K562 (cell line): Measurements from ENCODE around the gene NR2C2AP. TPM values are rescaled to one million over a fixed set of nuclear protein-coding genes. Genes with fewer than 3 reads are reported as not detected.

Experiments used
- ATAC-seq: fragments of 200-7000 bp; cut with Tn5 transposase; 3 replicates; pipeline ENCODE4 v1.9.1; 2020; ENCODE audit warnings: moderate library complexity
- BruUV-seq: library from RNA; stranded (reverse); fragments of 400-500 nt; replicated peaks from 2 replicates; lab custom pipeline; 2021; lab: Mats Ljungman, UMichigan
- CTCF ChIA-PET: fragments of 300-600 bp; formaldehyde crosslinking; extraction: SDS; loops from one replicate; lab custom pipeline; 2021; ENCODE audit warnings: low intra/inter-chr PET ratio; lab: Yijun Ruan, JAX
- POLR2A ChIA-PET: fragments of 300-600, 350-650 bp; sonication (Branson Sonifier 250); formaldehyde crosslinking; extraction: SDS; loops from one replicate; lab custom pipeline; 2021; ENCODE audit warnings: antibody characterized with exemption, inconsistent platforms; lab: Yijun Ruan, JAX
- DNase-seq, 4 experiments: peaks; one replicate each; pipeline versions ENCODE4 v3.0.0 to v3.0.0-alpha.2; 2011 to 2018; ENCODE audit warnings: low spot score in 3 of 4, mixed read lengths in 3 of 4; ENCODE audit errors: extremely low read depth in 1 of 4
- FAIRE-seq: peaks from 2 replicates; lab custom pipeline; 2011; peaks lifted over from hg19 to GRCh38; lab: Jason Lieb, UNC
- H2AFZ ChIP-seq: 2 replicates; pipeline ENCODE4 v1.6.0; 2011; ENCODE audit warnings: low read depth, low read length, control low read depth, inconsistent platforms
- H3K27ac ChIP-seq: fragments of 200-600 bp; 3 replicates; pipeline ENCODE4 v1.8.0; 2011; ENCODE audit warnings: low read depth, mild to moderate bottlenecking, control low read depth, inconsistent platforms, low read length, moderate library complexity, mixed read lengths; ENCODE audit errors: extremely low read depth
- H3K27me3 ChIP-seq, 2 experiments: fragments of 300-600 bp in 1 of 2; 2 replicates in 1 of 2; 3 replicates in 1 of 2; pipeline versions ENCODE4 v1.6.0 to v1.8.0; 2011; ENCODE audit warnings: inconsistent platforms in 2 of 2, low read length in 2 of 2, mild to moderate bottlenecking in 1 of 2, mixed read lengths in 1 of 2, moderate library complexity in 1 of 2; ENCODE audit not compliant: control insufficient read depth in 2 of 2, insufficient read depth in 2 of 2
- H3K36me3 ChIP-seq: fragments of 300-600 bp; 3 replicates; pipeline ENCODE4 v1.8.0; 2011; ENCODE audit warnings: mild to moderate bottlenecking, low read length, inconsistent platforms; ENCODE audit not compliant: control insufficient read depth, insufficient read depth
- H3K4me1 ChIP-seq, 2 experiments: fragments of 200-600 bp in 1 of 2; replicated peaks in 1 of 2; 2 replicates in 1 of 2; 3 replicates in 1 of 2; pipeline versions ENCODE4 v1.5.1 to v1.8.0; 2011; ENCODE audit warnings: inconsistent platforms in 2 of 2, low read length in 2 of 2, mild to moderate bottlenecking in 1 of 2, mixed read lengths in 1 of 2, moderate library complexity in 1 of 2; ENCODE audit not compliant: control insufficient read depth in 2 of 2, insufficient read depth in 2 of 2
- H3K4me2 ChIP-seq: 2 replicates; pipeline ENCODE4 v1.6.1; 2011; ENCODE audit warnings: low read length, control low read depth, inconsistent platforms, mixed read lengths; ENCODE audit not compliant: insufficient read depth
- H3K4me3 ChIP-seq: fragments of 200-600 bp; sonication (generic), shearing (Covaris generic); 2 replicates; pipeline ENCODE4 v1.5.1; 2016; ENCODE audit warnings: control low read depth, inconsistent platforms
- H3K79me2 ChIP-seq: fragments of 200-600 bp; 3 replicates; pipeline ENCODE4 v1.8.0; 2011; ENCODE audit warnings: low read length, inconsistent platforms; ENCODE audit not compliant: control insufficient read depth, insufficient read depth
- H3K9ac ChIP-seq, 2 experiments: 2 replicates each; pipeline versions ENCODE4 v1.6.0 to v1.6.1; 2011; ENCODE audit warnings: low read depth in 2 of 2, low read length in 2 of 2, control low read depth in 1 of 2, inconsistent platforms in 1 of 2, mild to moderate bottlenecking in 1 of 2, mixed read lengths in 1 of 2; ENCODE audit not compliant: insufficient read depth in 1 of 2
- H3K9me1 ChIP-seq: one replicate; pipeline ENCODE4 v1.6.0; 2011; ENCODE audit warnings: inconsistent platforms, mild to moderate bottlenecking, low read length, moderate library complexity; ENCODE audit not compliant: control insufficient read depth, insufficient read depth
- H3K9me3 ChIP-seq: replicated peaks from 2 replicates; pipeline ENCODE4 v1.5.1; 2011; ENCODE audit warnings: low read depth, low read length, inconsistent platforms; ENCODE audit not compliant: control insufficient read depth, insufficient read depth
- H4K20me1 ChIP-seq: replicated peaks from 2 replicates; pipeline ENCODE4 v1.6.1; 2011; ENCODE audit warnings: low read length, inconsistent platforms, mixed read lengths; ENCODE audit not compliant: control insufficient read depth, insufficient read depth
- CBX8 ChIP-seq: fragments of 200-600 bp; sonication (generic); IDR thresholded peaks from 2 replicates; pipeline ENCODE4 v1.6.1; 2012; ENCODE audit warnings: borderline replicate concordance, mixed run types, low read depth, mild to moderate bottlenecking, moderate library complexity, mixed read lengths, low read length, control low read depth, inconsistent platforms; ENCODE audit not compliant: poor library complexity, severe bottlenecking; ENCODE audit errors: extremely low read depth
- CCNT2 ChIP-seq: IDR thresholded peaks from 2 replicates; pipeline ENCODE4 v1.6.1; 2011; ENCODE audit warnings: borderline replicate concordance, low read depth, mild to moderate bottlenecking, moderate library complexity, mixed read lengths, low read length; ENCODE audit not compliant: insufficient read length; ENCODE audit errors: extremely low read depth
- FOXA1 ChIP-seq: fragments of 450-650 bp; IDR thresholded peaks from 2 replicates; pipeline ENCODE4 v1.6.1; 2016; ENCODE audit warnings: mild to moderate bottlenecking, borderline replicate concordance
- FOXP1 ChIP-seq: sonication (generic); formaldehyde crosslinking; IDR thresholded peaks from 2 replicates; pipeline ENCODE4 v1.8.0; 2022; ENCODE audit warnings: mild to moderate bottlenecking, missing genetic modification reagents
- HNRNPL ChIP-seq: fragments of 200-400 bp; formaldehyde crosslinking; IDR thresholded peaks from 2 replicates; pipeline ENCODE4 v1.6.1; 2017; ENCODE audit warnings: low read depth, mild to moderate bottlenecking, low read length
- KLF13 ChIP-seq: fragments of 450-650 bp; IDR thresholded peaks from 2 replicates; pipeline ENCODE4 v1.6.1; 2016; ENCODE audit warnings: missing genetic modification characterization, low read depth, mild to moderate bottlenecking, missing compliant biosample characterization, moderate library complexity, borderline replicate concordance
- PPARD ChIP-seq: fragments of 250-450 bp; sonication (Bioruptor Pico); IDR thresholded peaks from 2 replicates; pipeline ENCODE4 v1.8.0; 2022; ENCODE audit warnings: inconsistent platforms, mild to moderate bottlenecking, moderate library complexity
- ZNF143 ChIP-seq: sonication (generic); formaldehyde crosslinking; IDR thresholded peaks from 2 replicates; pipeline ENCODE4 v1.9.0; 2022; ENCODE audit warnings: mild to moderate bottlenecking, missing genetic modification reagents
- ZNF232 ChIP-seq: sonication (generic); formaldehyde crosslinking; IDR thresholded peaks from 2 replicates; pipeline ENCODE4 v1.8.0; 2022; ENCODE audit warnings: mild to moderate bottlenecking, missing genetic modification reagents
- ZNF696 ChIP-seq: fragments of 250-450 bp; sonication (Bioruptor Pico); conservative IDR thresholded peaks from 2 replicates; pipeline ENCODE4 v1.4.0; 2020; ENCODE audit warnings: mild to moderate bottlenecking, moderate library complexity
- WGBS: fragments of 100-300 bp; shearing (Covaris generic); methylation state at CpG from one replicate; pipeline ENCODE4 v1.1.6; 2016; ENCODE audit warnings: low coverage, mixed read lengths; ENCODE audit not compliant: insufficient coverage; ENCODE audit errors: missing lambda C conversion rate; 5-methylcytosine and 5-hydroxymethylcytosine counted together
- in situ Hi-C: fragments of 300-500 bp; cut with MboI; formaldehyde crosslinking; loops from 4 replicates; pipeline ENCODE4 v1.15.0; 2018; ENCODE audit warnings: inconsistent platforms, mixed read lengths
- intact Hi-C: fragments of 100-400 bp; cut with micrococcal nuclease; formaldehyde crosslinking; loops from 2 replicates; pipeline ENCODE4 v1.14.2; 2022
- polyA plus RNA-seq, 8 experiments: library from polyadenylated mRNA; depleted of rRNA in 4 of 8; stranded (reverse) in 5 of 8; unstranded in 3 of 8; fragments of >200 nt; fragmentation: Nextera tagmentation in 2 of 8; fragmentation: Illumina TruSeq in 1 of 8; extraction: Ambion mirVana in 2 of 8; extraction: Trizol in 1 of 8; gene quantifications; 2 replicates each; pipeline versions ENCODE4 v1.2.1 to v1.2.3, GENCODE V29; 2011 to 2014; ENCODE audit warnings: inconsistent platforms in 1 of 8, missing spikeins in 1 of 8
- total RNA-seq, 7 experiments: library from RNA; depleted of rRNA in 6 of 7; stranded (reverse); fragments of >200 nt in 6 of 7; fragmentation: Illumina TruSeq in 2 of 7; extraction: Trizol in 2 of 7; gene quantifications; 2 replicates each; pipeline versions ENCODE4 v1.2.1 to v1.2.3, GENCODE V29; 2011 to 2021; ENCODE audit warnings: low replicate concordance in 1 of 7

The NR2C2AP gene
- total and polyA plus RNA-seq, 9 of the 15 experiments (the other 6 are each of a cell fraction or from before 2014, with no cell fraction given), result 23.7 to 77.4 (median 32.4) TPM

DNA sequence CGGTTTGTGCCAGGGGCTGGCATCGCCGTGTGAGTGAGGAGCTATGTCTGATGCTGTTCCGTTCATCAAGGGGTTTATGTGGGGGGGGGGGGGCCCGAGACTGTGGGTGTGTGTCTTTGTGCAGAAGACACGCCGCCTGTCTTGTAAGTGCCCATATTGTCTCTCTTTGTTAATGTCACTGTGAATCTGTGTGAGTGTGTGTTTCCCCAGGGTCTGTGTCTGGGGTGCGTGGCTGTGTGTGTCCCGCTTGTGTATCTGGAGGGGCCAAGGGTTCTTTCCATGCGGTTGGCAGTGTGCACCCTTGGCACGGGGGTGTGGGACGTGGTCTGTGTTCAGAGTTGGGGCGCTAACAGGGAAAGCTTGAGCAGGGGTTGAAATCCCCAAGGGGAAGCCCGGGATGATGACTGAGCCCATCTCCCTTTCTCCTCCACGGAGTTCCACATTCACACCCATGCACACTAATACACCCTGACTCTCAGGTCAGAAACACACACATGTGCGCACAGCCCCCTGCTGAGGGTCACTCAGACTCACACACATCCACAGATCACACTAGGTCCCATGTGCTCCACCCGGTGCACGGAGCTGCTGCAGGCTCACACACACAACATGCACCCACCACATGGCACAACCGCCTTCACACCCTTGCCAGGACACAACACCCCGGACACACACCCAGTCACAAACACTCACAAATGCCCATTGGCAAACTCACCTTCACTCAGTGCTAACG, 10.4 kb upstream of the NR2C2AP start:
- Histone ChIP-seq H3K36me3 (no peaks in the 10 kb centered on the region), H3K9me3 (peaks cover 2% of the 10 kb centered on the region), H4K20me1 (no peaks in the 10 kb centered on the region; the same call in 1 of the 2 replicates)
- TF ChIP-seq FOXA1 (no peak), ZNF143 (CRISPR knock-in tag) (no peak), CBX8 (no peak), ZNF696 (CRISPR knock-in tag) (no peak), PPARD (no peak), HNRNPL (no peak), ZNF232 (CRISPR knock-in tag) (no peak), FOXP1 (CRISPR knock-in tag) (no peak), KLF13 (tag) (no peak), CCNT2 (no peak)
- TF ChIP-seq, all 486 proteins: peak for 0
- Histone ChIP-seq H3K9me1 (peaks cover 3% of the 10 kb centered on the region), H3K27me3 (peaks cover 8 to 37% of the 10 kb centered on the region in 2 experiments), H3K9ac (no peak overlapping the region), H2AFZ (no peak overlapping the region), H3K79me2 (no peaks in the 10 kb centered on the region), H3K4me1 (peaks cover 2 to 9% of the 10 kb centered on the region in 2 experiments; a peak in 3 of 5 replicates), H3K27ac (no peak overlapping the region), H3K4me2 (no peak overlapping the region), H3K4me3 (no peak overlapping the region)
- in situ Hi-C loops, result no loop called here
- intact Hi-C loops, result no loop called here
- no peak for FAIRE-seq
- DNase-seq, result no peak
- BruUV-seq, result no TSS peak
- POLR2A ChIA-PET, result no interaction called here
- ATAC-seq, result no peak
- 4% methylated on average over 18 of the region's 21 CpGs for WGBS
- CTCF ChIA-PET, result no interaction called here
